Measurements from ENCODE around the gene GHR.

- TF ChIP-seq CTCF (IDR thresholded peaks at IDR 0.05) (no peak), POLR2A (IDR thresholded peaks at IDR 0.05) (no peak)
These were observed 141.6 kb downstream of the GHR start for GRCh38 chr5:42564689-42565356.
